GM12874 (cell line): ENCODE results near the gene DQX1.

ENCODE experiments used
- CTCF ChIP-seq: IDR thresholded peaks from 2 replicates; pipeline ENCODE4 v1.5.1; 2011; ENCODE audit warnings: low read depth, mild to moderate bottlenecking, control low read depth, low read length, moderate library complexity; ENCODE audit not compliant: insufficient read depth

Gene DQX1, protein sequence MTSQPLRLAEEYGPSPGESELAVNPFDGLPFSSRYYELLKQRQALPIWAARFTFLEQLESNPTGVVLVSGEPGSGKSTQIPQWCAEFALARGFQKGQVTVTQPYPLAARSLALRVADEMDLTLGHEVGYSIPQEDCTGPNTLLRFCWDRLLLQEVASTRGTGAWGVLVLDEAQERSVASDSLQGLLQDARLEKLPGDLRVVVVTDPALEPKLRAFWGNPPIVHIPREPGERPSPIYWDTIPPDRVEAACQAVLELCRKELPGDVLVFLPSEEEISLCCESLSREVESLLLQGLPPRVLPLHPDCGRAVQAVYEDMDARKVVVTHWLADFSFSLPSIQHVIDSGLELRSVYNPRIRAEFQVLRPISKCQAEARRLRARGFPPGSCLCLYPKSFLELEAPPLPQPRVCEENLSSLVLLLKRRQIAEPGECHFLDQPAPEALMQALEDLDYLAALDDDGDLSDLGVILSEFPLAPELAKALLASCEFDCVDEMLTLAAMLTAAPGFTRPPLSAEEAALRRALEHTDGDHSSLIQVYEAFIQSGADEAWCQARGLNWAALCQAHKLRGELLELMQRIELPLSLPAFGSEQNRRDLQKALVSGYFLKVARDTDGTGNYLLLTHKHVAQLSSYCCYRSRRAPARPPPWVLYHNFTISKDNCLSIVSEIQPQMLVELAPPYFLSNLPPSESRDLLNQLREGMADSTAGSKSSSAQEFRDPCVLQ

DNA sequence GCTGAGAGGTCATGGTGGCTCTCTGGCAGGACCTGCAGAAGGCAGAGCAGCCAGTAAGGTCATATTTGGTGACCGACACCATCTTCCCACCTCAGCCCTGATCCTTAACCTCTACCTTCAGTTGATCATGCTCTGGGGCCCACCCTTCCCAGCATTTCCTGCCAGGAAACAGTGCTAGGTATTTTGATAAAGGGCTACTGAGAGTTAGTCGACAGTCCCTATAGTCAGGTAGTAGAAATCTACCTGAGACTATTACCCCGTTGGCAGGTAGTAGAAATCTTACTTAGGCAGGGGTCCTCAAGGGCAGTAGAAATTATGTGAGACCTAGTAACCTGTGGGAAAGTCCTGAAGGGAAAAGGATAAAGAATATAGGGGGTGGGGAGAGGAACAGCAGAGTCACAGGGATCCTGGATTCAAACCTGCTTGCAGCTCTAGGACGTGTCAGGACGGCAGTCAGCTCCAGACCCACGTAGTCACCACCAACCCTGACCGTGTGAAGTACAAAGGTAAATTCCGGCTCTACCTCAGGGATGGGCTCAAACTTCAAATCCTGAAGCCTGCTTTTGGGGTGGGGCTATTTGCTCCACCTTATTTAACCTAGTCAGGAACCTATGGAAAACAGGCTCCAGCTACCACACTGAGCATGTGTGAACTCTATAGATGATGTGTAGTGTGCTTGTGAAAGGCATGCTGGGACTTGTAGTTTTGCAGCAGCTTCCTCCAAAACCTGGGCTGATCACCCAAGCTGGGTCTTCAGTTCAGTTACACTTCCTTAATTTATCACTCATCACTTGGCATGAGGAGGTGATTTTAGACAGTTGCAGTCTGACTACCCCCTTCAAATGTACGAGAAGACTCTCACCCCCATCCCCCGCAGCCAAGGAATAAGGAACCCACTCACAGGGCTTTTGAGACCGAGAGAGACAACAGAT is at the start of gene DQX1:
Gene DQX1, minus strand, starts transcription at position 515 of the 932 bp plus-strand sequence. Its CDS starts 502 bp downstream, at position 13.
- no peak for TF ChIP-seq CTCF

GRCh38 chr2:74575320-74575719 is 49.3 kb upstream of the DQX1 start:
- TF ChIP-seq CTCF = no peak

DNA sequence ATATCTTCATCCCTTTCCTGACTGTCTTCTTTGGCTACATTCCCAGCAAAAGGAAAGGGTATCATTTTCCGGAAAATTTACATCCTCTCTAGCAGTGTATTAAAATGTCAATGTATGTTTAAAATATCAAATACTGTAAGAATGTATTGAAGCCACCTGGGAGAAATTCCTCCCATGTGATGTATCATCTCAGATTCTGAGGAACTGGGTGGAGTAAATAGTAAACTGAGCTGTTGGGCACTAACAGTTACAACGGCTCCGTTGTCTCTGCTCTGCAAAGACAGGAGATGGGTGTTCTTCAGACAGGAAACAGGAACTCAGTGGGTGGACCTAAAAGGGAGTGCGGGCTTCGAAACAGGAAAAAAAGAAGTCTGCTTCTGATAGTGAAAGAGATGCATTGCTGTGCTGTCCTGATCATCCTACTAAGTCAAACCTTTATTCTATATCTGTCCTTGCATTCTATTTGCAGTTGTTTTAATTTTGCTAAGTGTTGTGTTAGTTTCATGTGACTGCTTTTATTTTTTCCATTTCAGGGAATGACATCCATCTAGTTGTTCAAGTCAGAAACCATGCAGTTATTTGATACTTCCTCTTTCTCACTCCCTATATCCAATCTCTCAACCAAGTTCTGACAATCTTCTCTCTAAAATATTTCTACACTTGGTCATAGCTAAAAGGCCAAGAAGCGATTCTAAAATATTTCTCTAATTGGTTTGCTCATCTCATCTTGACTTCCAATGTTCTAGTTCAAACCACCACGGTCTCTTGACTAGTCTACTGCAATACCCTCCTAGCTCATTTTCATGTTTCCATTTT is 47.9 kb upstream of the DQX1 start:
- TF ChIP-seq CTCF = no peak

DNA sequence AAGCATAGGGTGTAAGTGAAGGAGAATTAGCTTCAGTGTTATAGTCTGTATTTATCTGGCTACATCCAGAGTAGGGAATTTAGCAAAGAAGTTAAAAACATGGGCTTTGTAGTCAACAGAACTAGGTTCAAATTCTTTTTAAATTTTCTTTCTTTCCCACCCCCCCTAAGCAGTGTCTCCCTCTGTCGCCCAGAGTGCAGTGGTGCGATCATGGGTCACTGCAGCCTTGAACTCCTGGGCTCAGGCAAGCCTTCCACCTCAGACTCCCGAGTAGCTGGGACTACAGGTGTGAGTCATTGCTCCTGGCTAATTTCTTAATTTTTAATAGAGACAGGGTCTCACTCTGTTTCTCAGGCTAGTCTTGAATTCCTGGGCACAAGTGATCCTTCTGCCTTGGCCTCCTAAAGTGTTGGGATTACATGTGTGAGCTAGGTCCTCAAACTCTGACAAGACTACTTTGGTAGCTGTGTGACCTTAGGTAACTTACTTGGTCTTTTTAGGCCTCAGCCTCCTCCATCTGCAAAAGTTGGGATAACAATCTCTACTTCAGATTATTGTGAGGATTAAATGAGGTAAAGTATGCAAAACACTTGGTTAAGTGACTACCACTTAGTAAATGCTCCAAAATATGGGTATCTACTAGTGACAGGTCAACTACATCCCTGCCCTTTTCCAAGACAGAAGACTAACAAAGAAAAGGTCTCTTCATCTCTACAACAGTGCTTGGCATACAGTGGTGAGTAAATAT is 46.3 kb upstream of the DQX1 start:
- peak; percentile 50; the same call in 1 of the 2 replicates for TF ChIP-seq CTCF

DNA sequence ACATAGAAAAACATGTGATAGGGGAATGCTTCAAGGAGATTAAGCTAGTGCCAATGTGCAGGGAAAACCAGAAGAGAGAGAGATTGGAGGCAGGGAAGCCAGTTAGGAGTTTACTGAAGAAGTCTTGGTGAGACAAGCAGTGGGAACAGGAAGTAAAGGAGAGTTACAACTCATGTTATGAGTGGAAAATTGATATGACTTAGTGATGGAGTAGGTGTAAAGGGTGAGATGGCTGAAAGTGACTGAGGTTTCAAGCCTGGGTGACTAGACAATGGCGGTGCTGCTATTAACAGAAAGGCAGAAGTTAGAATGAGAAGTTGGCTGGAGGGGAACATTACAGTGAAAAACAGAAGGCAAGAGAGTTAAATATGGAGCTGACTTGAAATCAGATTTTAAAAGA is 45.0 kb upstream of the DQX1 start:
- TF ChIP-seq CTCF = no peak

GRCh38 chr2:74569686-74570085 is 43.7 kb upstream of the DQX1 start:
- TF ChIP-seq CTCF = no peak
